Choroid plexus epithelial cell (primary cell): ENCODE results near the gene MTNR1B.

Experiments used
- DNase-seq: peaks from one replicate; pipeline ENCODE4 v3.0.0-alpha.2; 2010; ENCODE audit warnings: low read depth
- H3K4me3 ChIP-seq: 2 replicates; pipeline ENCODE4 v1.5.1; 2011; ENCODE audit warnings: low read depth, mild to moderate bottlenecking, control low read depth, low read length, moderate library complexity
- TF ChIP-seq, protein P1 (sequence below): conservative IDR thresholded peaks from 2 replicates; pipeline ENCODE4 v1.5.1; 2011; ENCODE audit warnings: low read depth, mild to moderate bottlenecking, control low read depth, inconsistent platforms, low read length, moderate library complexity

The MTNR1B gene

DNA sequence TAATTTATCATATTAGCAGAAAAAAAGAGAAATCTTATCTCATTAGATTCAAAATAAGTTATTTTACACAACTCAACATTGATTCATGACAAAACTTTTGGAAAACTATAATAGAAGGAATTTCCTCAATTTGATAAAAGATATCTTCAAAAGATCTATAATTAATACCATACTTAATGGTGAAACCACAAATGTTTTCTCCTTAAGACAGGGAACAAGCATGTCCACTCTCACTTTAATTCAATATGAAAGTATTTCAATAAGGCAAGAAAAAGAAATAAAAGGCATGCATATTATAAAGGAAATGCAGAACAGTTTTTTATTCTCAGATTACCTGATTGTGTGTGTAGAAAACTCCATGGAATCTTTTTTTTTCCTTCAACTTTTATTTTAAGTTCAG lies 23.6 kb downstream of the MTNR1B start:
- no peak overlapping the region for H3K4me3 ChIP-seq
- TF ChIP-seq, protein P1, sequence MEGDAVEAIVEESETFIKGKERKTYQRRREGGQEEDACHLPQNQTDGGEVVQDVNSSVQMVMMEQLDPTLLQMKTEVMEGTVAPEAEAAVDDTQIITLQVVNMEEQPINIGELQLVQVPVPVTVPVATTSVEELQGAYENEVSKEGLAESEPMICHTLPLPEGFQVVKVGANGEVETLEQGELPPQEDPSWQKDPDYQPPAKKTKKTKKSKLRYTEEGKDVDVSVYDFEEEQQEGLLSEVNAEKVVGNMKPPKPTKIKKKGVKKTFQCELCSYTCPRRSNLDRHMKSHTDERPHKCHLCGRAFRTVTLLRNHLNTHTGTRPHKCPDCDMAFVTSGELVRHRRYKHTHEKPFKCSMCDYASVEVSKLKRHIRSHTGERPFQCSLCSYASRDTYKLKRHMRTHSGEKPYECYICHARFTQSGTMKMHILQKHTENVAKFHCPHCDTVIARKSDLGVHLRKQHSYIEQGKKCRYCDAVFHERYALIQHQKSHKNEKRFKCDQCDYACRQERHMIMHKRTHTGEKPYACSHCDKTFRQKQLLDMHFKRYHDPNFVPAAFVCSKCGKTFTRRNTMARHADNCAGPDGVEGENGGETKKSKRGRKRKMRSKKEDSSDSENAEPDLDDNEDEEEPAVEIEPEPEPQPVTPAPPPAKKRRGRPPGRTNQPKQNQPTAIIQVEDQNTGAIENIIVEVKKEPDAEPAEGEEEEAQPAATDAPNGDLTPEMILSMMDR, result no peak
- no peak for DNase-seq

DNA sequence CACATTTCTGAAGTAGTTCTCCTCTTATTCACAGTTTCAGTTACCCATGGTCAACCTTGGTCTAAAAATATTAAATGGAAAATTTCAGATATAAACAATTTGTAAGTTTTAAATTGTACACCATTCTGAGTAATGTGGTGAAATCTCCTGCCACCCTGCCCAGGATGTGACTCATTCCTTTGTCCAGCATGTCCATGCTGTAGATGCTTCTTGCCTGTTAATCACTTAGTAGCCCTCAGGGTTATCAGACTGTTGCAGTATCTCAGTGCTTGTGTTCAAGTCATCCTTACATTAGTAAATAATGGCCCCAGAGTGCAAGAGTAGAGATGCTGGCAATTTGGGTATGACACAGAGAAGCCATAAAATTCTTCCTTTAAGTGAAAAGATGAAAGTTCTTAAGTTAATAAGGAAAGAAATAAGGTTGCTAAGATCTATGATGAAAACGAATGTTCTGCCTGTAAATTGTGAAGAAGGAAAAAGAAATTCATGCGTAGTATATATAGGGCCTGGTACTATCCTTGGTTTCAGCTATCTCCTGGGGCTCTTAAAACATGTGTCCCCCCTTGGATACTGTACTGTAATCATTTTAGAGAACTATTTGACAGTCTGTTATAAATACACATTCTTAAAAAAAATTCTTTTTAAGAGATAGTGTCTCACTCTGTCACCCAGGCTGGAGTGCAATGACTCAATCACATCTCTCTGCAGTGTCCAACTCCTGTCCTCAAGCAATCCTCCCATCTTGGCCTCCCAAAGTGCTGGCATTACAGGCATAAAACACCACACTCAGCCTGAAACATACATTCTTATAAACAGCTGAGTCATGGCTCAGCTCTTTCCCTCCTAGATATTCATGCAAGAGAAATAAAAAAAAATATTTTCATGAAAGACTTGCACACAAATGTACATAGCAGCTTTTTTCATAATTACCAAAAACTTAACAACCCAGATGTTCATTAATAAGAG lies 31.3 kb downstream of the MTNR1B start:
- H3K4me3 ChIP-seq, result no peak overlapping the region
- TF ChIP-seq, protein P1, result no peak
- DNase-seq, result peak; percentile 74

DNA sequence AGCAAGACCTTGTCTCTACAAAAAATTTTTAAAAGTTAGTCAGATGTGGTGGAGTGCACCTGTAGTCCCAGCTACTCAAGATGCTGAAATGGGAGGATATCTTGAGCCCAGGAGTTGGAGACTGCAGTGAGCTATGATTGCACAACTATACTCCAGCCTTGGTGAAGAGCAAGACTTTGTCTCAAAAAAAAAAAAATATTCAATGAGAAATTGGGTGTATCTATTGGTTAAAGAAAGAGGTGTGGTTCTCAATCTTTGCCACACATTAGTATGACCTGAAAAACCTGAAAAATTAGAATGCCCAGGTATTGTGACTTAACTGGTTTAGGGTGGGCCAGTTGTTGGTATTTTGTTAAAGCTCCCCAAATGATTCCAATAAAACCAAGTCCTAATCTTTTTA lies 32.4 kb downstream of the MTNR1B start:
- DNase-seq, result no peak
- no peak overlapping the region for H3K4me3 ChIP-seq
- TF ChIP-seq, protein P1, result no peak

DNA sequence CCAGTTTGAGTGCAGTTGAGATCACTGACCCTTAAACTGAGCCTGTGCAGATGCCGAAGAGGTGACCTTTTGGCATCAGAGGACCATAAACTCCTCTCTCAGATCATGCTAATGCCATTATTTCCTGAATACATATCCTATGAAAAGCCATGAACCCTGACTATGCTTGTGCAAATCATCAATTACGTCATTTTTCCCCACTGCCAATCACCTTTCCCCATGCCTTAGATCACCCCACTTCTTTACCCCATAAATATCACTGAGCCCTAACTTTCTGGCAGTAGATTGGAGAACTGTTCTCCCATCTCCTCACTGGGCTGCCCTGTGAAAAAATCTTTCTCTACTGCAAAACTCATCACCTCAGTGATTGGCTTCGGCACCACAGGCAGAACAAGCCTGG lies 32.9 kb downstream of the MTNR1B start:
- no peak overlapping the region for H3K4me3 ChIP-seq
- TF ChIP-seq, protein P1, result no peak
- DNase-seq, result no peak

DNA sequence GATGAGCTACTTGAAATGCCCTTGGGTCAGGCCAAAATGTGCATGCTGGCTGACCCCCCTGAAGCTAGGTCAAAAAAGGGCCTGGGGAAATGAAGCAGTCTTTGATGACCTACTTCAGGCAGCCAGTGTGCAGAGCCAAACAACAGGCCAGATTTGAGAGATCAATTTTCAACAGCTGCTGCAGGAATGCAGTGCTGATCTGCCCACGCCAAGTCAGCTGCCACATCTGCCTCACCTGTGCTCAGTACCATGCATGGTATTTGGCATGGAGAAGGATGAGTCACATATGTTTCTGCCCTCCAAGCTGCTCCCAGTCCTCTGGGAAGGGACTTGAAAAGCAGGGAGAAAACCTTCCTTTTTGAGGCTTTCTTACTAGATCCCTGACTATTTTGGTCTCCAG lies 35.8 kb downstream of the MTNR1B start:
- TF ChIP-seq, protein P1, result no peak
- no peak overlapping the region for H3K4me3 ChIP-seq
- peak; percentile 60 for DNase-seq

DNA sequence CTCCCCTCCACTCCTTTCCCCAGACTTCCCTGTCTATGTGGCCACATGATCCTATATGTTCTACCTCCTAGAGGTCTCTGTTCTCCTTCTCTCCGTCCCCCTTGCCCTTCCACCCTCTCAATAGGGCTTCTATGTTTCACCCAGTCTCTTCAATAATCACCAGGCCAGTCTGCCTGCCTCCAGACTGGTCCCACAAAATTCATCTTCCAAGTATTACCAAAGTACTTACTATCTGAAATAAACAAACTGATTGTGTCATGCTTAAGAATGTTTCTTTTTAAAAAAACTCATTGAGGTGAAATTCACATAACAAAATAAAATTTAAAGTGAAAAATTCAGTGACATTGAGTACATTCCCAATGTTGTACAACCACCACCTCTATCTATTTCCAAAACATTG lies 44.2 kb downstream of the MTNR1B start:
- no peak overlapping the region for H3K4me3 ChIP-seq
- DNase-seq, result no peak
- TF ChIP-seq, protein P1, result no peak

DNA sequence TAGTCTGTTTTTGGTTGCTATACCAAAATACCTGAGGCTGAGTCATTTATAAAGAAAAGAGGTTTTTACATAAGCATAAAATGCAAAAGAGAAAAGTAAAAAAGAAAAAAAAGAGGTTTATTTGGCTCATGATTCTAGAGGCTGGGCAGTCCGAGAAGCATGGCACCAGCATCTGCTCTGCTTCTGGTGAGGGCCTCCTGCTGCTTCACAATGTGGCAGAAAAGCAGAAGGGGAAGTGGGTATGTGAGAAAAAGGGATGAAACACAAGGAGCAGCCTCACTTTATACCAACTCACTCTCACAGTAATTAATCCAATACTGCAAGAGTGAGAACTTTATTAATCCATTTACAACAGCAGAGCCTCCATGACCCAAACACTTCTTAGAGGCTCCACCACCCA lies 47.1 kb downstream of the MTNR1B start:
- TF ChIP-seq, protein P1, result no peak
- no peak for DNase-seq
- no peak overlapping the region for H3K4me3 ChIP-seq
